Prostate gland (tissue), 2 donors: Measurements from ENCODE around the gene TSPAN32.

Experiments
- POLR2AphosphoS5 ChIP-seq: sonication (generic); formaldehyde crosslinking; IDR thresholded peaks from one replicate; pipeline ENCODE4 v1.6.1; 2017; ENCODE audit warnings: antibody characterized with exemption
- TF ChIP-seq, protein P1 (sequence below), 4 experiments: fragments of 200-600 bp in 2 of 4; fragments of 450-650 bp in 2 of 4; sonication (generic) in 2 of 4; IDR thresholded peaks; 1 replicate in 3 of 4; 2 replicates in 1 of 4; pipeline ENCODE4 v1.5.1; 2016 to 2019; ENCODE audit warnings: antibody characterized with exemption in 4 of 4, mild to moderate bottlenecking in 2 of 4, moderate library complexity in 2 of 4

DNA sequence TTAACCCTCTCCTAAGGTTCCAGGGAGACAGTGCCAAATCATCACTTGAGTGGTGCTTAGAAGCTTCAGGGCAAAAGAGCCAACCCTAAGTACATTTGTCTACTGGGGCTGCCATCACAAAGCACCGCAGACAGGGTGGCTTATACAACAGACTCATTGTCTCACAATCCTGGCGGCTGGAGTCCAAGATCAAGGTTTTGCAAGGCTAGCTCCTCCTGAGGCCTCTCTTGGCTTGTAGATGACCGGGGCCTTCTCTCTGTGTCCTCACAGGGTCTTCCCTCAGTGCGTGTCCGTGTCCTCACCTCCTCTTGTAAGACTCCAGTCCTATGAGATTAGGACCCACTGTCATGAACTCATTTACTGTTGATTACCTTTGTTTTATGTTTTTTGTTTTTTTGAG lies 41.2 kb downstream of the TSPAN32 start:
- TF ChIP-seq, protein P1, sequence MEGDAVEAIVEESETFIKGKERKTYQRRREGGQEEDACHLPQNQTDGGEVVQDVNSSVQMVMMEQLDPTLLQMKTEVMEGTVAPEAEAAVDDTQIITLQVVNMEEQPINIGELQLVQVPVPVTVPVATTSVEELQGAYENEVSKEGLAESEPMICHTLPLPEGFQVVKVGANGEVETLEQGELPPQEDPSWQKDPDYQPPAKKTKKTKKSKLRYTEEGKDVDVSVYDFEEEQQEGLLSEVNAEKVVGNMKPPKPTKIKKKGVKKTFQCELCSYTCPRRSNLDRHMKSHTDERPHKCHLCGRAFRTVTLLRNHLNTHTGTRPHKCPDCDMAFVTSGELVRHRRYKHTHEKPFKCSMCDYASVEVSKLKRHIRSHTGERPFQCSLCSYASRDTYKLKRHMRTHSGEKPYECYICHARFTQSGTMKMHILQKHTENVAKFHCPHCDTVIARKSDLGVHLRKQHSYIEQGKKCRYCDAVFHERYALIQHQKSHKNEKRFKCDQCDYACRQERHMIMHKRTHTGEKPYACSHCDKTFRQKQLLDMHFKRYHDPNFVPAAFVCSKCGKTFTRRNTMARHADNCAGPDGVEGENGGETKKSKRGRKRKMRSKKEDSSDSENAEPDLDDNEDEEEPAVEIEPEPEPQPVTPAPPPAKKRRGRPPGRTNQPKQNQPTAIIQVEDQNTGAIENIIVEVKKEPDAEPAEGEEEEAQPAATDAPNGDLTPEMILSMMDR (IDR thresholded peaks at IDR 0.05), result no peak
- no peak for TF ChIP-seq POLR2AphosphoS5
